D341Med (cell line): ENCODE data around the gene SARDH.
"Not testable (repeated sequence)": the region's sequence is repeated elsewhere in the genome, so short reads cannot be mapped to it uniquely, and the experiment has no call there.

ENCODE experiments used
- DNase-seq: peaks from one replicate; pipeline ENCODE4 v3.0.0; 2012; ENCODE audit warnings: low spot score

The SARDH gene

DNA sequence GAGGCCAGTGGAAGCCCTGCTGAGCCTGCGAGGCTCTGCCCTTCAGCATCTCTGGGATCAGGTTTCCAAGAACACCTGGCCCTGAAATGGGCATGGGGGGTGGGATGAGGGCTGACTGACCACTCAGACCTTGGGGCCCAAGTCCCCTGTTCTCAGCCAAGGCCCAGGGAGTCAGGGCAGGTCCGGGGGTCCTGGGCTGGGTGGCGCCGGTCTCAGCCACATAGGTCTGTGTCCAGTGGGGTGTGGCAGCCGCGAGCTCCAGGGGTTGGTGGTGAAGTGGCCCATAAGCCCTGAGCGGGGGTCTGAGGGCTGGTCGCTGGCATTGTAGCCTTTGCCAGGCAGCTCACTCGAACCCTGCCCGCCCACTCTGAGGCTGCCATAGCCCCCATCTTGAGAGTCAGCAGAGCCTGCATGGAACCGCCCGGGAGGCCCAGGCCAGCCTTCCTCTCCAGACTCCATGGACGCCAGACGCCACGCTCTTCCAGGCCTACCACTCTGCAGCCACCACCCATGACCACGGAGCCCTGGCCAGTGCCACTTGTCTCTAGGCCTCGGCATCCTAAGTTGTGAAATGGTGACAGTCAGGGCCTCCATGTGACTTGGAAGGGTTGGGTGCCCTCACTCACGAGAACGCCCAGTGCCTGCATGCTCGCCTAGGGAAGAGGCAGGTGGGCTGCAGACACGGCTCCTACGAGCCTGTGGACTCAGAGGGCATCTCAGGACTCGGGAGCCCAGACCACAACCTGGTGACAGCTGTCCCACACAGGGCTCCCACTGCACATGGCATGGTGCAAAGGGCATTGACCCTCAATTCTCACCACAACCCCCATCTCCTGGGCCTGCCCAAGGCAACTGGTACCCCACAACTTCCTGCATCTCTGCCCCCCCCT, 108.7 kb downstream of the SARDH start:
- DNase-seq = no peak

DNA sequence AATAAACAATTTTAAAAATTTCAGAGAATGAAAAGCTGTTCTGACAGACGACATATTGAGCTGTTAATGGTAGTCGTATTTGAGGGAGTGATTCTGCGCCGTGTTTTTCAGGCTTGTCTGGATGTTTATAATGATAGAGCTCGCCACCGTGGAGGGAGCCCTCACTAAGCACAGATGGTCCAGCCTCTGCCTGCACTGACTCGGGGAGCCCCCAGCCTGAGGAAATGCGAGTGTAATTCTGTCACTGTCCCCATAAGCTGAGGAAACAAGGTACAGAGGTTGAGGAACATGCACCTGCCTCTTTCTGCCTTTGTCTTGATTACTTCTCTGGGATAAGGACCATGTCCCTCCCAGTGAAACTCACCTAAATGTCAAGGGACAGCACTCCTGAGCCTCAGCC, 109.4 kb downstream of the SARDH start:
- DNase-seq = no peak

DNA sequence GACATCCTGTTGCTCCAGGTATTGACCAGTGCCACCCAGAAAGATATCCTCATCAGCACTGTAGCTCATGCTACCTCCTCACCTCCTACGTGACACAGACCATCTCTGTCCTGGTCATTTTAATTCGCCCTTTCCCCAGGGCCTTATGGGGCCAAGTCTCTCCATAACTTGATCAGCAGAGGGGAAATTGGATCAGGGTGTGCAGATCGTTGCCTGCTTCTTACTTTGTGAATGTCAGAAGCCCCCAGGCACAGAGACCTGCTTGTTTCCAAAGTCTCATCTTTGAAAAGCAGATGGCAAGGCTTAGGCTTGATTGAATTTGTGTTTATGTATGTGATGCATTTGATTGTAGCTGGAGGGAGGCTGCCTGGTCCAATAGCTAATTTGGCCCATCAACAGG, 110.8 kb downstream of the SARDH start:
- DNase-seq = no peak

GRCh38 chr9:133626008-133626407, 112.1 kb downstream of the SARDH start:
- DNase-seq = not testable (repeated sequence)

DNA sequence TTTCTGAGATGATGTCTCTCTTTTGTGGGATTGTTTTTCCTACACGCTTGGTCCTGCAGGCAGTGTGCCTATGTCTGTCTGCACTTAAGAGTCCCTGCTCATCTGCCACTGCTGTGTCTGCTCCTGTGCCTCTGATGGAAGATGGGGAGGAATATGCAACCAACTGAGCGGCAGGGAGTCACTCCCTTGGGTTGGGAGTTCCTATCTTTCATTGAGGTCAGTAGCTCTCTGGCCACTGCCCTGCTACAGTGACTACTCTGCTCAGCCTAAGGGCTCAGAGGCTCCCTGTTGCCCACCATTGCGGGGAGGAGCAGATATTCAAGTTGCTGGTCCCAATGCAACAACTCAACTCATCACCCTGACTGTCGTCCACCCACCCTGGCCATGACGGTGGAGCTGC, 115.6 kb downstream of the SARDH start:
- DNase-seq = no peak

- no peak for DNase-seq
Measured at GRCh38 chr9:133621725-133622267, 116.4 kb downstream of the SARDH start.

GRCh38 chr9:133619791-133620190, 118.4 kb downstream of the SARDH start:
- no peak for DNase-seq

- no peak for DNase-seq
Measured at GRCh38 chr9:133618726-133619125, 119.4 kb downstream of the SARDH start.

GRCh38 chr9:133616643-133617405, 121.3 kb downstream of the SARDH start:
- no peak for DNase-seq

DNA sequence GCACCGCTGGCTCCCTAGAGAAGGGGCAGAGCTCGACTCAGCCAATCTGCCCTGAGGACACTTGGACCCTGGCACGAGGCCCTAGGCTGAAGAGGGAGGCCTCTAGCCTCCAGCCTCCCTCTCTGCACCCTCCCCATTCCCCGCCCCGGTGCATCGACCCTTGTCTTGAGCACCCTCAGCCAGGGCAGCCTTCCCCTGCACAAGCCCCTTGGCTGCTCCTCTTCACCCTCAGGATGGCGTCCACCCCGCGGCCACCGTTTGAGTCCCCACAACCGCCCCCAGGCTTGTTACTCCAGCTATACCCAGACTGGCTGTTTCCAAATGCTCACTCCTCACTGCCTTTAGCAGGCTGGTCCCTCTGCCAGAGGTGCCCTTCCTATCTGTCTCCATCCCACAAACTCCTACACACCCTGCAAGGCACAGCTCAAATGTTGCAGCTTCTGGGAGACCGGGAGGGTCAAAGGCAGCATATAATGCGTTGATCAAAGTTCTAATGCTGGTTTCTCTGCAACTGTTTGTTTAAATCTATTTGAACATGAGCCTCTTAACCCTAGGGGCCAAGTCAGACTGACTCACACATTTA, 122.5 kb downstream of the SARDH start:
- DNase-seq = no peak

DNA sequence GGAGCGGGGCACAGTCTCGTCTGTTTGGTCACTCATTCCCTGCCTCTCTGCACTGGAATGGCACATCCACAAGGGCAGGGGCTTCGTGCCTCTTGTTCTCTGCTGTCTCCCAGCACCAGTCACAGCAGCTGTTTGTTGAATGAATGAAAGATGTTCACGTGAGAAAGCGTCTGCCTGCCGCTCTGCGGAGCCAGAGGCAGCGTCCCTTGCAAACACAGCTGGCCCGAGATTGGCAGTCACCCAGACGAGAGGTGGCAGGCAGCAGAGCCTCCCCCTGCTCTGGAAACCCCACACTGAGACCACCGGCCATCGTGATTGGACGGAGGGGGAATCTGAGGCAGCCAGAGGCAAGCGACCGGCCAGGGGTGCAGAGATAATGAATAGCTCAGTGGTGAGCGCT, 123.0 kb downstream of the SARDH start:
- no peak for DNase-seq

DNA sequence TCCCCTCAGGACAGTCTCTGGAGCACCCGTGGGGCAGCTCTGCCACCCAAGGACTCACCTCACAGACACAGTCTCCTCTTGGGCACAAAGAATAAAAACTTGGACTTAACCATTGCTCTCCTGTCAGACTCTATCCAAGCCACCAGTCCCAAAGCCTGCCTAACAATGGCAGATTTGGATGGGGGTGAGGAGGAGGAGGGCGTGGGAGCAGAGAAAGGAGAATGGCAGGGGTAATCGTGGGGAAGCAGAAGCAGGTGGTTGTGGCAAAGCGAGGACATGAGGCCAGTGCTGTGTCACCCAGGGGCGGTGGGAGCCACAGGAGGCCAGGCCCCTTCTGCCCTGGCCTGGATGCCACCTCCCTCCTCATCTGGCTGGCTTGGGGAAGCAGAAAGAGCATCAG, 123.5 kb downstream of the SARDH start:
- DNase-seq = no peak

- no peak for DNase-seq
Measured at GRCh38 chr9:133614056-133614455, 124.1 kb downstream of the SARDH start.
